Measurements from ENCODE around the gene ZNF474.

ZNF474 gene

GRCh38 chr5:122179701-122180100 is 50.4 kb downstream of the ZNF474 start:
- in situ Hi-C loops (cut with MboI; ENCODE audit: low sequenced_read_pairs), result no loop called here

DNA sequence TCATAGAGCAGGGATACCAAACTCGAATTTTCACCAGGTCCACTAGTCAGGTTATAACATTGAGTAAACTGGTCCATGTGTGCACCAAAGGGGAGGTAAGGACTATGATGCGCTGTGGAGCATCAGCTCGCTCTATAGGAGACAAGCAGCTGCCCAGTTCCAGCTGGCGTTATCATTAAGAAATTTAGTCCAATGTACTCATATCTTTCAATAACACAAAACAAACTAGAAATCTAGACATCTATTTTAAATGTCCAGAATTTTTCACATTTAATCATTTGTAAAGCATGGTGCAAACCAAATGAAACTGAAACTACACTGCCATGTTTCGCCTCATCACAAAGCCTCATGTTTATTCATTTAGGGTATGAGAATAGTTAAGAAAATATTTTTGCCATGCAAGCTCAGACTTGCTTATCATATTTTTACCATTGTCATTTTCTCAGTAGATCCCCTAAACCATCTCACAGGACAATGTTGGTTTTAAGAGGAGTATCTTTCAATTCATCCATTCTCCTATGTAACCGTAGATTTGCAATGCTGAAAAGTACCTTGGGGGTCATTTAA is 50.9 kb downstream of the ZNF474 start:
- in situ Hi-C loops (cut with MboI; ENCODE audit: low sequenced_read_pairs), result no loop called here

GRCh38 chr5:122180863-122181548 is 51.7 kb downstream of the ZNF474 start:
- in situ Hi-C loops (cut with MboI; ENCODE audit: low sequenced_read_pairs), result no loop called here

DNA sequence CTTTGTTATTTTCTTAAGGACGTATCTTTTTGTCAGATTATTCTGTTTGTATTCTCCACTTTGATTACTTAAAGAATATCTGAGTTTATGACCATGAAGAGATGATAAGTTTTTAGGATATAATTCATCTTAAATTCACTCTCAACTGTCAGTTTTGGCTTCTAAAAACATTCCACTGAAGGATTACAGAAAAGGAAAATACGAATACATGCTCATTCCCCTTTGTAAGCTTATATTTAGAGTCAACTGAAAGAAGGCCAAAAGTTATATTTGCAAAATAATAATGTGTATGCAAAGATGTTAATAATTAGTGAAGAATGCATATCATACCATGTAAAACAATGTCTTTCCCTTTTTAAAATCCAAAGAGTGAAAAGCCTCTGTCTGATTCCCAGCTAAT is 52.5 kb downstream of the ZNF474 start:
- in situ Hi-C loops (cut with MboI; ENCODE audit: low sequenced_read_pairs), result no loop called here

DNA sequence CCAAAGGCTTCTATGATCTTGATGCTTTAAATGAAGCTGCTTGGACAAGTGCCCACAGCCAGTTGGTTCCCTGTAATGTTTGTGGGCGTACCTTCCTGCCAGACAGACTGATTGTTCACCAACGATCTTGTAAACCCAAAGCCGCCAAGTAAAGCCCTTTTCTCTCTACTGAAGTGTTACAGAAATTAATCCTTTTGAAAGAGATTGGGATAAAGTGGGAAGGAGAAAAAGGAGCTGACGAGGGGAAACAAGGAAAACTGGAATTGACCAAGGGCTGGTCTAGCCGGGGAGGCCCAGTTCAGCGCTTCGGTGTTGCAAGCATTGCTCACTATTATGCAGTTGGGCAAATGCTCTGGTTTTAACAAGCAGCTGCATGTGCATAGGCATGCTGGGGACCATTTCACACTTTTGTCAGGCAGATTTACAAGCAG is 53.2 kb downstream of the ZNF474 start:
- in situ Hi-C loops (cut with MboI; ENCODE audit: low sequenced_read_pairs), result no loop called here

DNA sequence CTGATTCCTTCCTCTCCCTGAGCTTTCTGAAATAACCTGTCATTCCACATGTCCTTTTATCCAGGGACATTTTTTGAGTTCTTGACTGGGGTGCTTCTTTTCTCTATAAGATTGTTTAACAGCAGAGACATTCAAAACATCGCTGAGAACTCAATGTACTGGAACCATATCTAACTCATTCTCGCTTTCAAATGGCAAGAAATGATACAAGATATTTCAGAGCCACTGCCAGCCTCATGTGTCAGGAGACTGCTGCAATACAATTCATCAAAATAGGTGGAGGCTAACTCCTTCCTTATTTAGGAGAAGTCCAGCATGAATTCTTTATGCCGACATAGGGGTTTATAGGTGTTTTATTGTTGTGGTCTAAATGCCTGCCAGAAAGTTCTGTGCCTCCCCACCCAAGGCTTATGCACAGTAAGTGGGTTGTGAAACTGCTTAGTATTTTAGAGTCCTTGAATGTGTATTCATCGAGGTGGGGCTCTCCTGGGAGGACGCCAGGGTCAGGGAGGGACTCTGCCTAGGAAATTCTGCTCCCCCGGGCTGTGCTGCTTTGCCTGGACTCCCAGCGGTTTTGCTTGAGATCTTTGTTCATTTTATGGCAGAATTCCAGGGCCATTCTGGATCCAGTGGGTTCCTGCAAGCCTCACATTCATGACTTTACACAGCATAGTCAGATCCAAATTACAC is 53.9 kb downstream of the ZNF474 start:
- in situ Hi-C loops (cut with MboI; ENCODE audit: low sequenced_read_pairs), result no loop called here

- in situ Hi-C loops (cut with MboI; ENCODE audit: low sequenced_read_pairs), result no loop called here
These were observed 54.4 kb downstream of the ZNF474 start for GRCh38 chr5:122183788-122184170.

DNA sequence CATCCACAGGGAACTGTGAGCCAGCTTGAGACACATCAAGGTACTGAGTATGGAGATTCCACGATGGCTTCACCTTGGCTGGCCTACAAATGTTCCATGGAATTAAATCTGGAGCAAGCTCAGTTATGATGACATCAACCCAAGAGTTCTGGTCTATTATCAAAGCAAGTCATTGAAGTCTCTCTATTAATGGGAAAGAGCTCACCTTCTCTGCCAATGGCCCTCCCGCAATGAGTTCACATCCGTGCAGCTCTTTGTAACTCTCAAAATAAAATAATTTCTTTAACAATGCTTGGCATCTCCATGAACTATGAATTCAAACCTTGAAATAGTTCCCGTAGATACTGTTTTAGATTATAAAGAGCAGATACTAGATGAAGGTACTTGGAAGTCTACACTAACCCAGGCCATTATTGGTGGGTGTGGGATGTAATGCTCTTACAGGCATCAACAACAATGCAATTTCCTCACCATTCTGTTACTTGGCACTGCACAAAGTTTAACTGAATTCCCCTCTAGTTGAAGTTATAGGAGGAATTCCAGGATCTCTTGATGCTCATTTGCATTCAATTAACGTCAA is 55.4 kb downstream of the ZNF474 start:
- in situ Hi-C loops (cut with MboI; ENCODE audit: low sequenced_read_pairs), result no loop called here

DNA sequence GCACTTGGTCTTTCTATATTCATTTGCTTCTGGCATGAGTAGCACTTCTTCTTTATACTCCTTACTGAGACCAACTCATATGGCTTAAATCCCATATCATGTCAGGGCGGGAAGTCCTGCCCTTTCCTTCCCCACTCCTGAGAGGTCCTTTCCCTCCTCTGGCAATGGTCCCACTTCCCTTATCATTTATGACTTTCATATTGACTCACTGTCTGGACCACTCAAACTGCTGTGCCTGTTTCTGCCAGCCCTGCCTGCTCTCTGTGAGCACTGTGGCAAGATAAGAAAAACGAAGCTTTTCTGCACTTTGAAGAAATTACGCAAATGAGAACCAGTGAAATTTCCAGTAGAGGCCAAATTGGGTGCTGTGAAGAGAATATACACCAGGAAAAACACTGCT is 58.1 kb downstream of the ZNF474 start:
- in situ Hi-C loops (cut with MboI; ENCODE audit: low sequenced_read_pairs), result no loop called here

GRCh38 chr5:122190156-122190555 is 60.8 kb downstream of the ZNF474 start:
- in situ Hi-C loops (cut with MboI; ENCODE audit: low sequenced_read_pairs), result no loop called here

DNA sequence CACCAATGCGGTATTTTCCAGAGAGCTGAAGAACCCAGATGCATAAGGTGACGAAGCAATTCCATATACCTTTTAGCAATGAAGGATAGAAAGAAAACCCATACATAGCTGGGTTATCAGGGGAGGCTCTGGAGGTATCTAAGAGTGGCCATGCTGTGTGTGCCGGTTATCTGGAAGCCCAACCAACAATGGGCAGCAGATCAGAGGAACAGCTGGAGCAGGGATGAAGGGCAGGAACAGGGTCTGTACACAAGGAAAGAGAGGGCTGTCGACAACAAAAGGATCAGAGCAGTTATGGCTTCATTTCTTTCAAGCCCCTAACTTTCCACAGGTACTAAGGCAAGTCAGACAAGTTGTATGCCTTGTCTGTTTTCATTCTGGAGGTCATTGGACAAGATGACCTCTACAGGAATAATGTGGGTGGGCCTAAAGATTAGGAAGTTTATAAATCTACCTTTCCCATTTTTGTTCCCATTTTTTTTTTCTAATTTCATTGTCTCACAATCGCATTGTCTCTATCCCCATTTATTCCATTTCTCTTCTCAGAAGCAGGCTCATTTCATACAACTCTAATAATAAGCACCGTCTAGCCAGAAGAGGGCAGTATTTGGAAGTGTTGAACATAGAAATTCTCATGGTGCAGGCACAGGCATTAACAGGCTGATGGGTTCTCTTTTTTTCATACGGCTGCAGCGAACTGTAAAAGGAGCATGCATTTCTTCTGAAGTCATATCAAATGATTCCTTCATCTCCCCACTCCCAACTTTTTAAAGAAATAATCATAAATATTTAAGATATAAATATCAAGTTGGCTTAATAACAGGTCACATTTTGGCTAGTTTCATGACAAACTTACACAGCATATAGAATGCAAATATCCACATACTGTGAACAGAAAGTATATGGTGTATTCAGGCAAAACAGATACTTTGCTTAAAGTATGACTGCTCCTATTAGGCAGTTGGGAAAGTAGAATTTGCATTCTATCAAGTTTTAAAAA is 63.5 kb downstream of the ZNF474 start:
- in situ Hi-C loops (cut with MboI; ENCODE audit: low sequenced_read_pairs), result no loop called here

GRCh38 chr5:122195802-122196394 is 66.6 kb downstream of the ZNF474 start:
- in situ Hi-C loops (cut with MboI; ENCODE audit: low sequenced_read_pairs), result no loop called here

DNA sequence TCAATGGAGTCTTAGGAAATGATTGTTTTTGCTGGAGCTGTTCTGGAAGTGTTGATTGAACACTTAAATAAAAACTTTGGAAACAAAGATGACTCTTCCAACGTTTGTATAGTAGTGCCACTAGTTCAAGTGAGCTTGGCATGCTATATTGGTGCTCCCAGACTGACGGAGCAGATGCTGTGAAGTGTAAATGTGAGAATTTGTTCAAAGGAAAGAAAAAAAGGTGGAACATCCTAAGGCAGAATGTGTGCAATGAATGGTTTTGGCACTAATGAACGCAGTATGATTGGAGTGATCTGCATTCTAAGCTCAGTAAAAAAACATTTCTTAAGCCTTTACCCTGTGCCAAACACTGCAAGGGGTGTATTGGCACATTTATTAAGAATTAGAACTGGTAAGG is 69.8 kb downstream of the ZNF474 start:
- in situ Hi-C loops (cut with MboI; ENCODE audit: low sequenced_read_pairs), result no loop called here

DNA sequence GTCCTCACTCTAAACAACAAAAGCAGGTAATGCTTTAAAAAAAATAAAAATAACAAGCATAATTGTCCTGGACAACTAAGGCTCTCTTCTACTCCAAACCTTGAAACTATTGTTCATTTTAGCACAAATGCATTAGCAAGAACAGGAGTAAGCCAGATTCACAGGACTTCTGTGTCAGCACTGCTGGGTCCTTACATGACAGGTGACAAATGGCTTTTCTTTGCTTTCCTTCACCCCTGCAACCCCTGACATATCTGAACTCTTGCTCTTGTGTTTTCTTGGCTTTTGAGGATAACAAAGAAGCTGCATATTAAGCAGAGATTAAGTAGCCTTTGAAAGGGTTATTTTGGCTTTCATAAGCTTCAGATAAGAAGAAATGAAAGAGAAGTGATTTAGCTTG is 71.1 kb downstream of the ZNF474 start:
- in situ Hi-C loops (cut with MboI; ENCODE audit: low sequenced_read_pairs), result no loop called here

GRCh38 chr5:122200865-122201264 is 71.5 kb downstream of the ZNF474 start:
- in situ Hi-C loops (cut with MboI; ENCODE audit: low sequenced_read_pairs), result no loop called here

DNA sequence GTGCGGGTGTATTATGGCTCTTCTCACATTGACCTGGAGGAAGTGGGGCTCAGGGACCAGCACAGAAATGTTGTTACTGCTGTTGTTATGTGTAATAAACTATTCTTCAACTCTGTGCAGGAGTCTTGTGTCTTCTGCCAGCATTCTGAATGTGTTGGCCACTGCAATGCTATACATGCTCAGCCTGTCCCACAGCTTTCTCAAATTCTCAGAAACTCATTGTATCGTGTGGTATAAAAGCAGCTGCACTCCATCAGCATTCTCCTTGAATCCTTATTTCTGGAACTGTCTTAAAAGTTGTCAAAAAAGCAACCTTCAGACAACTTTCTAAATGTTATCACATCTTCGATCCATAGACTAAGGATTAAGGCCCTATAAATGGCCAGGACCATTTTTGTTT is 72.0 kb downstream of the ZNF474 start:
- in situ Hi-C loops (cut with MboI; ENCODE audit: low sequenced_read_pairs), result no loop called here

- in situ Hi-C loops (cut with MboI; ENCODE audit: low sequenced_read_pairs), result no loop called here
These were observed 73.6 kb downstream of the ZNF474 start for GRCh38 chr5:122202952-122203351.

Data from HL-60/S4 (cell line).